Body of pancreas (tissue), 4 donors: ENCODE data around the gene DHX8. TPM values are rescaled to one million over a fixed set of nuclear protein-coding genes. Genes with fewer than 3 reads are reported as not detected.

Experiments
- ATAC-seq: fragments of 150-250 bp; one replicate; pipeline ENCODE4 v1.9.1; 2016
- DNase-seq, 4 donors: peaks; one replicate each; pipeline ENCODE4 v3.0.0-alpha.2; 2019
- H3K27ac ChIP-seq, 4 donors: fragments of 200-600 bp; sonication (generic); 1 replicate in 3 of 4; 2 replicates in 1 of 4; pipeline versions ENCODE4 v1.5.1 to v1.6.1; 2016 to 2019; ENCODE audit warnings: mild to moderate bottlenecking in 1 of 4, mixed read lengths in 1 of 4, moderate library complexity in 1 of 4
- H3K27me3 ChIP-seq, 2 donors: fragments of 200-600 bp; sonication (generic); one replicate each; pipeline ENCODE4 v1.6.0; 2016; ENCODE audit warnings: mild to moderate bottlenecking in 1 of 2
- H3K36me3 ChIP-seq, 2 donors: fragments of 200-600 bp; sonication (generic); replicated peaks in 1 of 2; 2 replicates each; pipeline ENCODE4 v1.5.1; 2016; ENCODE audit warnings: low read depth in 2 of 2; ENCODE audit not compliant: insufficient read depth in 1 of 2
- H3K4me1 ChIP-seq: fragments of 200-600 bp; sonication (generic); one replicate; pipeline ENCODE4 v1.6.0; 2016
- H3K4me3 ChIP-seq, 2 donors: fragments of 200-600 bp; sonication (generic); 1 replicate in 1 of 2; 2 replicates in 1 of 2; pipeline ENCODE4 v1.5.1; 2016 to 2019
- H3K9me3 ChIP-seq, 3 donors: fragments of 200-600 bp; sonication (generic); 1 replicate in 2 of 3; 2 replicates in 1 of 3; pipeline ENCODE4 v1.5.1; 2016
- CTCF ChIP-seq, 7 experiments: fragments of 450-650 bp in 4 of 7; fragments of 200-600 bp in 3 of 7; sonication (generic) in 3 of 7; IDR thresholded peaks; one replicate each; pipeline ENCODE4 v1.5.1; 2016 to 2019; ENCODE audit warnings: antibody characterized with exemption in 7 of 7
- POLR2A ChIP-seq, 3 donors: fragments of 450-650 bp; IDR thresholded peaks; one replicate each; pipeline ENCODE4 v1.6.1; 2016; ENCODE audit warnings: antibody characterized with exemption in 3 of 3, mild to moderate bottlenecking in 2 of 3
- WGBS, 2 donors: methylation state at CpG; one replicate each; pipeline ENCODE4 v1.1.5; 2017; 5-methylcytosine and 5-hydroxymethylcytosine counted together
- intact Hi-C: fragments of 100-400 bp; cut with DNase I; formaldehyde crosslinking; loops from one replicate; pipeline ENCODE4 v1.15.1; 2023
- total RNA-seq, 2 donors: library from RNA; depleted of rRNA; stranded (reverse); fragments of >200 nt; gene quantifications; one replicate each; pipeline ENCODE4 v1.1.0, GENCODE V29; 2016

Gene DHX8
- total RNA-seq, 2 donors from 2014 or later: 12.2 to 19.4 TPM

GRCh38 chr17:43563600-43564594 is 80.1 kb downstream of the DHX8 start:
- intact Hi-C loops: no loop called here
- H3K36me3 ChIP-seq: no peaks in the 10 kb centered on the region
- no peaks in the 10 kb centered on the region for H3K9me3 ChIP-seq
- no peak overlapping the region for H3K4me3 ChIP-seq
- TF ChIP-seq CTCF (IDR thresholded peaks at IDR 0.05) (no peak), POLR2A (IDR thresholded peaks at IDR 0.05) (no peak)
- H3K27ac ChIP-seq: no peak overlapping the region
- no peak for ATAC-seq
- WGBS, 2 donors: 59% methylated on average over 15 of the region's 15 CpGs
- no peaks in the 10 kb centered on the region for H3K4me1 ChIP-seq
- DNase-seq: no peak
- no peaks in the 10 kb centered on the region for H3K27me3 ChIP-seq

GRCh38 chr17:43568506-43569082 is 84.8 kb downstream of the DHX8 start:
- intact Hi-C loops: no loop called here
- WGBS, 2 donors: 74 to 77% methylated on average over 5 of the region's 5 CpGs
- Histone ChIP-seq H3K27ac (no peak overlapping the region), H3K27me3 (no peaks in the 10 kb centered on the region), H3K36me3 (no peaks in the 10 kb centered on the region), H3K4me3 (no peak overlapping the region), H3K9me3 (no peaks in the 10 kb centered on the region), H3K4me1 (peaks cover 3% of the 10 kb centered on the region)
- ATAC-seq (no peak), DNase-seq (no peak)
- TF ChIP-seq CTCF (IDR thresholded peaks at IDR 0.05) (no peak), POLR2A (IDR thresholded peaks at IDR 0.05) (no peak)

GRCh38 chr17:43570518-43570928 is 86.7 kb downstream of the DHX8 start:
- WGBS, 2 donors: 84% methylated on average over 3 of the region's 3 CpGs
- no peaks in the 10 kb centered on the region for H3K9me3 ChIP-seq
- DNase-seq: no peak
- no peaks in the 10 kb centered on the region for H3K36me3 ChIP-seq
- ATAC-seq: no peak
- no peak overlapping the region for H3K4me3 ChIP-seq
- H3K4me1 ChIP-seq: peaks cover 11% of the 10 kb centered on the region
- H3K27me3 ChIP-seq: no peaks in the 10 kb centered on the region
- H3K27ac ChIP-seq: no peak overlapping the region
- intact Hi-C loops: no loop called here
- TF ChIP-seq POLR2A (IDR thresholded peaks at IDR 0.05) (no peak), CTCF (IDR thresholded peaks at IDR 0.05) (no peak)

- H3K9me3 ChIP-seq: no peaks in the 10 kb centered on the region
- 71 to 72% methylated on average over 5 of the region's 5 CpGs for WGBS, 2 donors
- DNase-seq (no peak), ATAC-seq (no peak)
- no peak for TF ChIP-seq CTCF (IDR thresholded peaks at IDR 0.05)
- no peak for TF ChIP-seq POLR2A (IDR thresholded peaks at IDR 0.05)
- intact Hi-C loops: no loop called here
- H3K27ac ChIP-seq: no peak overlapping the region
- H3K36me3 ChIP-seq: no peaks in the 10 kb centered on the region
- H3K4me1 ChIP-seq: peaks cover 11% of the 10 kb centered on the region
- H3K27me3 ChIP-seq: no peaks in the 10 kb centered on the region
- no peak overlapping the region for H3K4me3 ChIP-seq
These were observed 88.7 kb downstream of the DHX8 start for GRCh38 chr17:43572368-43572980.
